Activated CD8-positive, alpha-beta T cell treated with anti-CD3 and anti-CD28 coated beads, Interleukin-2, amount 10 ng/mL, durations not matched to agents 7 days and 5 days (primary cell): ENCODE measurements around the gene ATCAY. TPM values are rescaled to one million over a fixed set of nuclear protein-coding genes. Genes with fewer than 3 reads are reported as not detected.

Experiments used
- ATAC-seq: fragments of 150-1000 bp; cut with Tn5 transposase; one replicate; pipeline ENCODE4 v1.10.0; 2021; ENCODE audit warnings: moderate library complexity
- CTCF ChIA-PET: fragments of 350-600 bp; sonication (Branson Sonifier 250); formaldehyde crosslinking; loops from one replicate; lab custom pipeline; 2021; ENCODE audit warnings: antibody characterized with exemption; lab: Charles Lee
- POLR2A ChIA-PET: fragments of 350-600 bp; sonication (Branson Sonifier 250); formaldehyde crosslinking; loops from one replicate; lab custom pipeline; 2021; ENCODE audit warnings: antibody characterized with exemption; lab: Charles Lee
- DNase-seq: peaks from one replicate; pipeline ENCODE4 v3.0.0-alpha.2; 2020
- H3K27ac Mint-ChIP-seq: one replicate; pipeline ENCODE4 v1.8.0; 2021; ENCODE audit warnings: mild to moderate bottlenecking, mixed read lengths
- H3K27me3 Mint-ChIP-seq: one replicate; pipeline ENCODE4 v1.8.0; 2021; ENCODE audit warnings: low read depth, mixed read lengths
- H3K36me3 Mint-ChIP-seq: one replicate; pipeline ENCODE4 v1.8.0; 2021; ENCODE audit warnings: low read depth, mixed read lengths
- H3K4me1 Mint-ChIP-seq: one replicate; pipeline ENCODE4 v1.8.0; 2021; ENCODE audit warnings: low read depth, mixed read lengths
- H3K4me3 Mint-ChIP-seq: one replicate; pipeline ENCODE4 v1.8.0; 2021; ENCODE audit warnings: mild to moderate bottlenecking, mixed read lengths
- H3K9me3 Mint-ChIP-seq: one replicate; pipeline ENCODE4 v1.8.0; 2022; ENCODE audit warnings: mixed read lengths; ENCODE audit not compliant: insufficient read depth
- microRNA-seq: library from miRNA; unstranded; fragments of <30 nt; microRNA quantifications from one replicate; pipeline ENCODE4 v1.2.0, GENCODE V29; 2022
- total RNA-seq, 2 experiments: library from RNA; stranded (reverse); gene quantifications; one replicate each; pipeline ENCODE4 v1.2.3, GENCODE V29; 2021

The ATCAY gene
- total RNA-seq, 2 experiments from 2014 or later = not detected

- H3K4me1 Mint-ChIP-seq = peaks cover 35% of the 10 kb centered on the region
- peaks cover 17% of the 10 kb centered on the region for H3K36me3 Mint-ChIP-seq
- no peaks in the 10 kb centered on the region for H3K27me3 Mint-ChIP-seq
- H3K27ac Mint-ChIP-seq = peak overlapping the region; percentile 86
- no peaks in the 10 kb centered on the region for H3K9me3 Mint-ChIP-seq
- peak overlapping the region; percentile 87 for H3K4me3 Mint-ChIP-seq
- ATAC-seq = no peak
- DNase-seq = no peak
- ChIA-PET POLR2A (interaction anchor here (0.5 to 2.5 kb wide), 6 partner anchors 10 to 413 kb away, joined by 3 to 32 read pairs (median 4); partner anchors contain the start of gene EEF2), CTCF (interaction anchor here (1.0 to 2.2 kb wide), 5 partner anchors 15 to 555 kb away, joined by 3 to 23 read pairs (median 4); partner anchors contain the start of genes EEF2 and MRPL54)
These were observed 89.9 kb downstream of the ATCAY start for GRCh38 chr19:3970313-3970807.

GRCh38 chr19:3970808-3971598 is 90.5 kb downstream of the ATCAY start, which contains the start of gene DAPK3:
TSS of gene DAPK3 (minus strand) at chr19:3971099. CDS start at chr19:3969735, 1,364 bp downstream.
- ChIA-PET POLR2A (interaction anchor here (0.5 to 2.5 kb wide), 7 partner anchors 10 to 414 kb away, joined by 3 to 32 read pairs (median 5); partner anchors contain the start of gene EEF2), CTCF (interaction anchor here (1.0 to 2.2 kb wide), 6 partner anchors 14 to 554 kb away, joined by 3 to 23 read pairs (median 4); partner anchors contain the start of genes EEF2 and MRPL54)
- Mint-ChIP-seq H3K27ac (peak within 1 kb of the TSS; percentile 86), H3K4me3 (peak within 1 kb of the TSS; percentile 87), H3K36me3 (peaks cover 21% of the 10 kb centered on the region), H3K9me3 (no peaks in the 10 kb centered on the region), H3K4me1 (peaks cover 37% of the 10 kb centered on the region), H3K27me3 (no peaks in the 10 kb centered on the region)
- DNase-seq = peak; percentile 94
- peak; percentile 91 for ATAC-seq

GRCh38 chr19:3975144-3975543 is 94.7 kb downstream of the ATCAY start:
- ChIA-PET POLR2A (interaction anchor here (0.5 to 1.5 kb wide), 3 partner anchors 10 to 163 kb away, joined by 3 to 4 read pairs (median 4); partner anchors contain the start of gene EEF2), CTCF (interaction anchor here (1.2 kb wide), 1 partner anchor 11 kb away, joined by 3 read pairs; no protein-coding TSS in a partner anchor)
- Mint-ChIP-seq H3K4me1 (peaks cover 19% of the 10 kb centered on the region), H3K9me3 (no peaks in the 10 kb centered on the region), H3K4me3 (no peak overlapping the region), H3K36me3 (peaks cover 42% of the 10 kb centered on the region), H3K27me3 (no peaks in the 10 kb centered on the region), H3K27ac (no peak overlapping the region)
- no peak for DNase-seq
- no peak for ATAC-seq

- no peaks in the 10 kb centered on the region for H3K9me3 Mint-ChIP-seq
- no peaks in the 10 kb centered on the region for H3K27me3 Mint-ChIP-seq
- H3K36me3 Mint-ChIP-seq = peaks cover 43% of the 10 kb centered on the region
- no peak for ATAC-seq
- H3K4me3 Mint-ChIP-seq = no peak overlapping the region
- POLR2A ChIA-PET = interaction anchor here (0.5 to 1.5 kb wide), 3 partner anchors 10 to 164 kb away, joined by 3 to 4 read pairs (median 4); partner anchors contain the start of gene EEF2
- H3K27ac Mint-ChIP-seq = no peak overlapping the region
- CTCF ChIA-PET = interaction anchor here (1.2 kb wide), 1 partner anchor 10 kb away, joined by 3 read pairs; no protein-coding TSS in a partner anchor
- DNase-seq = no peak
- H3K4me1 Mint-ChIP-seq = peaks cover 14% of the 10 kb centered on the region
These were observed 95.2 kb downstream of the ATCAY start for GRCh38 chr19:3975637-3976087.

GRCh38 chr19:3976495-3977241 is 96.2 kb downstream of the ATCAY start:
- DNase-seq (no peak), ATAC-seq (no peak)
- H3K9me3 Mint-ChIP-seq = no peaks in the 10 kb centered on the region
- ChIA-PET POLR2A (interaction anchor here (1.0 kb wide), 1 partner anchor 9 kb away, joined by 5 read pairs; the partner anchor contains the start of gene EEF2), CTCF (interaction anchor here (1.7 kb wide), 1 partner anchor 9 kb away, joined by 4 read pairs; no protein-coding TSS in a partner anchor)
- peaks cover 12% of the 10 kb centered on the region for H3K4me1 Mint-ChIP-seq
- H3K27ac Mint-ChIP-seq = no peak overlapping the region
- peaks cover 53% of the 10 kb centered on the region for H3K36me3 Mint-ChIP-seq
- H3K27me3 Mint-ChIP-seq = no peaks in the 10 kb centered on the region
- H3K4me3 Mint-ChIP-seq = no peak overlapping the region

Small RNA genes lying within 50 kb of the gene (microRNA-seq; reads per million reads assigned to microRNA genes)
- gene MIR637 = not detected

Other genes with a start within 250 kb of the ATCAY start
- gene PIP5K1C, start 180.2 kb upstream of the ATCAY start, total RNA-seq = 10 to 100 TPM; 19.7 to 20.0 TPM
- gene TJP3, start 172.3 kb upstream of the ATCAY start, total RNA-seq = 1 to 10 TPM; 1.3 TPM
- 10 to 100 TPM; 39.6 to 40.5 TPM for gene APBA3, start 119.0 kb upstream of the ATCAY start, total RNA-seq
- 10 to 100 TPM; 66.9 to 71.4 TPM for gene MRPL54, start 118.0 kb upstream of the ATCAY start, total RNA-seq
- not detected for gene RAX2, start 108.5 kb upstream of the ATCAY start, total RNA-seq
- 10 to 100 TPM; 39.9 to 44.0 TPM for gene MATK, start 94.3 kb upstream of the ATCAY start, total RNA-seq
- gene ZFR2, start 11.6 kb upstream of the ATCAY start, total RNA-seq = under 1 TPM; 0.24 to 0.42 TPM
- gene NMRK2, start 52.4 kb downstream of the ATCAY start, total RNA-seq = not detected
- 10 to 100 TPM; 43.0 to 44.9 TPM for gene DAPK3, start 90.4 kb downstream of the ATCAY start, total RNA-seq
- 1,000 to 10,000 TPM; 1,524 to 1,558 TPM for gene EEF2, start 104.8 kb downstream of the ATCAY start, total RNA-seq
- 10 to 100 TPM; 34.2 to 35.6 TPM for gene PIAS4, start 127.1 kb downstream of the ATCAY start, total RNA-seq
- gene ZBTB7A, start 186.2 kb downstream of the ATCAY start, total RNA-seq = 10 to 100 TPM; 59.1 to 63.1 TPM
- 100 to 1,000 TPM; 218 to 234 TPM for gene MAP2K2, start 243.4 kb downstream of the ATCAY start, total RNA-seq